CD14-positive monocyte (primary cell): Measurements from ENCODE around the gene BOD1L1. TPM values are rescaled to one million over a fixed set of nuclear protein-coding genes. Genes with fewer than 3 reads are reported as not detected.

ENCODE experiments used
- DNase-seq, 3 donors: peaks; one replicate each; pipeline ENCODE4 v3.0.0-alpha.2; 2011 to 2022
- H2AFZ ChIP-seq: 2 replicates; pipeline ENCODE4 v1.6.0; 2012; ENCODE audit warnings: mild to moderate bottlenecking, low read depth, low read length, inconsistent platforms; ENCODE audit not compliant: insufficient read depth, poor library complexity, severe bottlenecking
- H3K27ac ChIP-seq, 2 donors: 1 replicate in 1 of 2; 2 replicates in 1 of 2; pipeline ENCODE4 v1.5.1; 2012 to 2013; ENCODE audit warnings: low read length in 2 of 2, control low read depth in 1 of 2, inconsistent platforms in 1 of 2, low read depth in 1 of 2, mild to moderate bottlenecking in 1 of 2
- H3K27me3 ChIP-seq, 2 donors: one replicate each; pipeline versions ENCODE4 v1.6.0 to v1.6.1; 2011 to 2013; ENCODE audit warnings: low read length in 2 of 2; ENCODE audit not compliant: control insufficient read depth in 2 of 2, insufficient read depth in 2 of 2
- H3K36me3 ChIP-seq, 2 donors: replicated peaks in 1 of 2; 1 replicate in 1 of 2; 2 replicates in 1 of 2; pipeline versions ENCODE4 v1.5.1 to v1.6.1; 2012 to 2013; ENCODE audit warnings: low read length in 2 of 2, control low read depth in 1 of 2, inconsistent platforms in 1 of 2, mild to moderate bottlenecking in 1 of 2; ENCODE audit not compliant: insufficient read depth in 2 of 2, control insufficient read depth in 1 of 2
- H3K4me1 ChIP-seq, 2 donors: 1 replicate in 1 of 2; 2 replicates in 1 of 2; pipeline versions ENCODE4 v1.5.1 to v1.6.1; 2012 to 2013; ENCODE audit warnings: low read length in 2 of 2, control low read depth in 1 of 2, inconsistent platforms in 1 of 2, mild to moderate bottlenecking in 1 of 2, moderate library complexity in 1 of 2; ENCODE audit not compliant: insufficient read depth in 2 of 2, control insufficient read depth in 1 of 2
- H3K4me2 ChIP-seq: replicated peaks from 2 replicates; pipeline ENCODE3; 2012; ENCODE audit warnings: low read length, moderate library complexity, mild to moderate bottlenecking; ENCODE audit not compliant: poor library complexity, severe bottlenecking; ENCODE audit errors: extremely low read depth
- H3K4me3 ChIP-seq, 3 experiments: fragments of 200-600 bp in 1 of 3; sonication (generic) in 1 of 3; replicated peaks in 1 of 3; 1 replicate in 2 of 3; 2 replicates in 1 of 3; pipeline ENCODE4 v1.5.1; 2011 to 2013; ENCODE audit warnings: low read length in 3 of 3, mild to moderate bottlenecking in 3 of 3, control low read depth in 2 of 3, low read depth in 2 of 3, inconsistent platforms in 1 of 3, moderate library complexity in 1 of 3
- H3K79me2 ChIP-seq: 2 replicates; pipeline ENCODE4 v1.6.0; 2012; ENCODE audit warnings: mild to moderate bottlenecking, control low read depth, inconsistent platforms, low read length, moderate library complexity; ENCODE audit not compliant: insufficient read depth
- H3K9ac ChIP-seq: 2 replicates; pipeline ENCODE4 v1.6.0; 2017; ENCODE audit warnings: low read length, mild to moderate bottlenecking; ENCODE audit not compliant: insufficient read depth, poor library complexity, severe bottlenecking
- H3K9me3 ChIP-seq, 2 donors: replicated peaks in 1 of 2; 1 replicate in 1 of 2; 2 replicates in 1 of 2; pipeline versions ENCODE4 v1.5.1 to v1.6.1; 2012 to 2013; ENCODE audit warnings: low read length in 2 of 2, control low read depth in 1 of 2; ENCODE audit not compliant: control insufficient read depth in 1 of 2, insufficient read depth in 1 of 2
- H4K20me1 ChIP-seq: 2 replicates; pipeline ENCODE4 v1.6.0; 2012; ENCODE audit warnings: mild to moderate bottlenecking, low read length, control low read depth, moderate library complexity; ENCODE audit not compliant: insufficient read depth
- H3K27ac Mint-ChIP-seq, 7 donors: one replicate each; pipeline ENCODE4 v1.8.0; 2020; ENCODE audit warnings: mild to moderate bottlenecking in 7 of 7, mixed read lengths in 7 of 7, moderate library complexity in 6 of 7, inconsistent platforms in 2 of 7
- H3K27me3 Mint-ChIP-seq, 3 donors: one replicate each; pipeline ENCODE4 v1.8.0; 2021 to 2022; ENCODE audit warnings: low read depth in 3 of 3, mild to moderate bottlenecking in 3 of 3, mixed read lengths in 3 of 3, moderate library complexity in 3 of 3, inconsistent platforms in 1 of 3
- H3K36me3 Mint-ChIP-seq, 2 donors: one replicate each; pipeline ENCODE4 v1.8.0; 2020; ENCODE audit warnings: mixed read lengths in 2 of 2, inconsistent platforms in 1 of 2, mild to moderate bottlenecking in 1 of 2
- H3K4me1 Mint-ChIP-seq: one replicate; pipeline ENCODE4 v1.8.0; 2020; ENCODE audit warnings: mild to moderate bottlenecking, mixed read lengths
- H3K4me3 Mint-ChIP-seq, 2 donors: one replicate each; pipeline ENCODE4 v1.8.0; 2020; ENCODE audit warnings: mild to moderate bottlenecking in 2 of 2, mixed read lengths in 2 of 2, moderate library complexity in 1 of 2
- H3K9me3 Mint-ChIP-seq, 7 donors: one replicate each; pipeline ENCODE4 v1.8.0; 2020 to 2022; ENCODE audit warnings: mixed read lengths in 7 of 7, mild to moderate bottlenecking in 6 of 7, moderate library complexity in 6 of 7, inconsistent platforms in 2 of 7
- CTCF ChIP-seq: fragments of 200-600 bp; IDR thresholded peaks from one replicate; pipeline ENCODE4 v1.8.0; 2022; ENCODE audit warnings: antibody characterized with exemption, mild to moderate bottlenecking
- WGBS: methylation state at CpG from one replicate; pipeline ENCODE4 v1.1.5; 2013; ENCODE audit warnings: missing lambda C conversion rate; ENCODE audit not compliant: insufficient coverage; 5-methylcytosine and 5-hydroxymethylcytosine counted together
- intact Hi-C, 2 donors: fragments of 100-400 bp; cut with micrococcal nuclease; formaldehyde crosslinking; loops; one replicate each; pipeline versions ENCODE4 v1.15.0 to v1.15.1; 2023
- polyA plus RNA-seq, 3 donors: library from polyadenylated mRNA; depleted of rRNA in 1 of 3; unstranded in 2 of 3; stranded (reverse) in 1 of 3; fragments of 300-500 nt in 2 of 3; fragments of >200 nt in 1 of 3; fragmentation: Illumina TruSeq in 2 of 3; gene quantifications; 1 replicate in 2 of 3; 2 replicates in 1 of 3; pipeline ENCODE4 v1.2.3, GENCODE V29; 2012 to 2021
- small RNA-seq: library from RNA; depleted of rRNA; stranded (forward); fragments of <200 nt; gene quantifications from one replicate; pipeline ENCODE3, GENCODE V24; 2012; ENCODE audit warnings: low read depth; ENCODE audit not compliant: insufficient read length

BOD1L1 gene
- polyA plus RNA-seq, 3 donors, result 0.72 to 26.7 (median 1.5) TPM

DNA sequence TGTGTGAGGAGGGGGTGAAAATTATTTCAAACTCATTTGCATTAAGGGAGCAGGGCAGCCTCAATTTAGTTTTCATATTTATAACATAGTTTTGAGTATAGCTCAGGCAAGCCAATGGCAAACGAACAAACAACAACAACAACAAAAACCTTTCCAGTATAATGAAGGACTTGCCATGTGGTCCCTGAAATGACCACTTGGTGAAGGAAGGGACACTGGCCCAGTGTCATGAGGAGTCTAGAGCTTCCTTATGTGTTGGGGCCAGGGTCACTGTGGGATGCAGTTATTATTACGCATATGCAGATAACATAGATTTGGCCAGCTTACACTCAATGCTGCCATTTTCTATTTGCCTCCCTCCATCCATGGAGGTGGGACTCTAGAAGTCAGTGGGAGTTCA, 106.5 kb downstream of the BOD1L1 start:
- Histone ChIP-seq H3K9ac (no peak overlapping the region), H3K4me3 (no peak overlapping the region), H2AFZ (no peak overlapping the region), H4K20me1 (no peaks in the 10 kb centered on the region), H3K27ac (no peak overlapping the region), H3K4me2 (no peak overlapping the region), H3K79me2 (no peaks in the 10 kb centered on the region), H3K27me3 (peaks cover 85 to 100% of the 10 kb centered on the region in 2 donors), H3K9me3 (peaks cover 17 to 37% of the 10 kb centered on the region in 2 donors), H3K4me1 (peaks cover 5 to 6% of the 10 kb centered on the region in 2 donors), H3K36me3 (no peaks in the 10 kb centered on the region)
- H3K36me3 Mint-ChIP-seq, result peaks cover 7 to 10% of the 10 kb centered on the region in 2 donors
- WGBS, result no CpG with 5 or more reads among the region's 2 CpGs
- intact Hi-C loops, result no loop called here
- H3K27me3 Mint-ChIP-seq, result peaks cover 75 to 85% (median 77%) of the 10 kb centered on the region in 3 donors
- H3K4me1 Mint-ChIP-seq, result peaks cover 8% of the 10 kb centered on the region
- peaks cover 10 to 27% (median 20%) of the 10 kb centered on the region in 7 donors for H3K9me3 Mint-ChIP-seq
- H3K4me3 Mint-ChIP-seq, result peak overlapping the region in 1 of 2 donors; percentile 82
- no peak for DNase-seq
- TF ChIP-seq CTCF, result no peak
- H3K27ac Mint-ChIP-seq, result no peak overlapping the region

Small RNA genes lying within 50 kb of the gene (small RNA-seq; reads per million reads assigned to genes)
- gene MIR5091, result not detected

Other genes starting within 250 kb of the BOD1L1 start
- gene RAB28, start 143.4 kb downstream of the BOD1L1 start, polyA plus RNA-seq, result 10 to 100 TPM in 2 of 3 donors, 1 to 10 TPM in 1; 7.6 to 18.0 (median 17.8) TPM
- gene NKX3-2, start 83.2 kb downstream of the BOD1L1 start, polyA plus RNA-seq, result not detected